Measurements from ENCODE around the gene QRFP.

DNA sequence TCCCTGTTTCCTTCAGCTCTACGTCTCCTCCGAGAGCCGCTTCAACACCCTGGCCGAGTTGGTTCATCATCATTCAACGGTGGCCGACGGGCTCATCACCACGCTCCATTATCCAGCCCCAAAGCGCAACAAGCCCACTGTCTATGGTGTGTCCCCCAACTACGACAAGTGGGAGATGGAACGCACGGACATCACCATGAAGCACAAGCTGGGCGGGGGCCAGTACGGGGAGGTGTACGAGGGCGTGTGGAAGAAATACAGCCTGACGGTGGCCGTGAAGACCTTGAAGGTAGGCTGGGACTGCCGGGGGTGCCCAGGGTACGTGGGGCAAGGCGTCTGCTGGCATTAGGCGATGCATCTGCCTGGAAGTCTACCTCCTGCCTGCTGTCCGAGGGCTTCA lies 33.9 kb downstream of the QRFP start:
- TF ChIP-seq EZH2phosphoT487 (conservative IDR thresholded peaks at IDR 0.05; ENCODE audit: low read length): no peak
- TF ChIP-seq, protein P1, sequence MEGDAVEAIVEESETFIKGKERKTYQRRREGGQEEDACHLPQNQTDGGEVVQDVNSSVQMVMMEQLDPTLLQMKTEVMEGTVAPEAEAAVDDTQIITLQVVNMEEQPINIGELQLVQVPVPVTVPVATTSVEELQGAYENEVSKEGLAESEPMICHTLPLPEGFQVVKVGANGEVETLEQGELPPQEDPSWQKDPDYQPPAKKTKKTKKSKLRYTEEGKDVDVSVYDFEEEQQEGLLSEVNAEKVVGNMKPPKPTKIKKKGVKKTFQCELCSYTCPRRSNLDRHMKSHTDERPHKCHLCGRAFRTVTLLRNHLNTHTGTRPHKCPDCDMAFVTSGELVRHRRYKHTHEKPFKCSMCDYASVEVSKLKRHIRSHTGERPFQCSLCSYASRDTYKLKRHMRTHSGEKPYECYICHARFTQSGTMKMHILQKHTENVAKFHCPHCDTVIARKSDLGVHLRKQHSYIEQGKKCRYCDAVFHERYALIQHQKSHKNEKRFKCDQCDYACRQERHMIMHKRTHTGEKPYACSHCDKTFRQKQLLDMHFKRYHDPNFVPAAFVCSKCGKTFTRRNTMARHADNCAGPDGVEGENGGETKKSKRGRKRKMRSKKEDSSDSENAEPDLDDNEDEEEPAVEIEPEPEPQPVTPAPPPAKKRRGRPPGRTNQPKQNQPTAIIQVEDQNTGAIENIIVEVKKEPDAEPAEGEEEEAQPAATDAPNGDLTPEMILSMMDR (IDR thresholded peaks at IDR 0.05; ENCODE audit: insufficient read depth, low read length, poor library complexity, severe bottlenecking): no peak

All from SU-DHL-6 (cell line).